ENCODE measurements around the gene HSDL2.

DNA sequence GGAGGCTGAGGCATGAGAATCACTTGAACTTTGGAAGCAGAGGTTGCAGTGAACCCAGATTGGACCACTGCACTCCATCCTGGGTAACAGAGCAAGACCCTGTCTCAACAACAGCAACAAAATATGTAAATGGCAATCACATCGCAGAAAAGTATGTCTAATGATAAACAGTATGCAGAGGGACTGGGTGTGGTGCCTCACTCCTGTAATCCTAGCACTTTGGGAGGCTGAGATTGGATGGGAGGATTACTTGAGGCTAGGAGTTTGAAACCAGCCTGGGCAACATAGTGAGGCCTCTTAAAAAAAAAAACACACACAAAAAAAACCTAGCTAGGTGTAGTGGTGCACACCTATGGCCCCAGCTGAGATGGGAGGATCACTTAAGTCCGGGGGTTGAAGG, 40.3 kb downstream of the HSDL2 start:
- TF ChIP-seq SMC3 (IDR thresholded peaks at IDR 0.05; ENCODE audit: low read depth, low read length), result no peak
- TF ChIP-seq NFE2L2 (IDR thresholded peaks at IDR 0.05; ENCODE audit: low read depth, low read length), result no peak
